Activated naive CD4-positive, alpha-beta T cell treated with Interleukin-2 at 50 U/mL for 16 hours (primary cell): ENCODE results near the gene ZNF684.

Experiments used
- DNase-seq: peaks from one replicate; pipeline ENCODE4 v3.0.0-alpha.2; 2020

Gene ZNF684

GRCh38 chr1:40575336-40575735 is 43.9 kb downstream of the ZNF684 start:
- no peak for DNase-seq

DNA sequence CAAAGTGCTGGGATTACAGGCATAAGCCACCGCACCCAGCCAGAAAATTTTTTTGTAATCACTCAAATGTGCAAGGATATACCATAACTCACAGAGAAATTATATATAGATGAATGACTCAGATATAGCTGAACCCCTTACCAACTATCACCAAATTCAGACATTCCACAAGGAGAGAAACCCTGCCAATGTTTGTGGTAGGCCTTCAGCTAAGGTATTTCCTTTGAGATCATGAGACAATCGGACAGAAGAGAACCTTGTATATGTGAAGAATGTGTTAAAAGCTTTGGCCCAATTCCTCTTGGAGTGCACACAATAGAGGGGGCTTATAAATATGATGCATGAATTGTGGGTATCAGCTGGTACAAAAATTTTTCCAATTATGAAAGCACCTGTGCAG is 50.7 kb downstream of the ZNF684 start:
- DNase-seq = no peak

GRCh38 chr1:40583980-40584379 is 52.5 kb downstream of the ZNF684 start:
- no peak for DNase-seq

- no peak for DNase-seq
These were observed 57.1 kb downstream of the ZNF684 start for GRCh38 chr1:40588586-40588985.

GRCh38 chr1:40592107-40592803 is 60.8 kb downstream of the ZNF684 start:
- no peak for DNase-seq

DNA sequence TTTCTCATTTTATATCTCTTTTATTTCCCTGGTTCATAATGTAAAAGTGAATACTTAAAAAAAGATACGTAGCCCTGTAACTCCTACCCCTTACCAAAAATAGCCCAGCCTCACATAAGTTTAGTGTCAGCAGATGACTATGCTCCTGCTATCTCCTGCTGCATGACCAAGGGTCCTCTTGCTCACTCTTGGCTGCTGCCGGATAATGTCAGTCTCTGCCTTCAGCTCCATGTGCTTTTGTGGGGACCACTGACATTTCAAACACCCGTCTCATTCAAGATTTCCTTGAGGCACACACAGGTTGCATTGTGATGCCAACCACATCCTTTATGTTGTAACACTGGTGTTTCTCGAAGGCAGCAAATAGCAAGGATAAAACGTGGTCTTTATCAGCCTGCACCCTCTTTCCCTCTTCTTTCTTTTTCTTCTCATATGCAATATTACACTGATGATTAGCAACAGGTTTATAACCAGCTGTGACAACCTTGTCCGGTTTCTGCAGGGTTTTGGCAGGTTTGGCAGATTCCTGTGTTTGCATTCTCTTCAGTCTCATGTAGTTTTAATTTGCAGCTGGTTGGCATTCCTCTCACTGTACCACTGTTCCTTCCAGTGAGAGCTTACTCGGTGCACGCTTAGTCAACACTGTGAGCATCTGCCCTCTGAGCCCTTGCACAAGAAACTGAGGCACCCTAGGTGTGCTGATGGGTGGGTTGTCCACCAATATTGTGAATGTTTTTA is 62.2 kb downstream of the ZNF684 start:
- DNase-seq = no peak

GRCh38 chr1:40594187-40594531 is 62.7 kb downstream of the ZNF684 start:
- DNase-seq = no peak

- no peak for DNase-seq
These were observed 64.2 kb downstream of the ZNF684 start for GRCh38 chr1:40595623-40596022.
